Measurements from ENCODE around the gene SERPINA5. TPM values are rescaled to one million over a fixed set of nuclear protein-coding genes. Genes with fewer than 3 reads are reported as not detected.
"Not testable (repeated sequence)": the region's sequence is repeated elsewhere in the genome, so short reads cannot be mapped to it uniquely, and the experiment has no call there.

SERPINA5 gene
- total RNA-seq, 1 experiment from 2014 or later: 2.2 TPM

- intact Hi-C loops (cut with micrococcal nuclease; ENCODE audit: unreplicated experiment): no loop called here
- Mint-ChIP-seq H3K36me3 (ENCODE audit: insufficient read depth, unreplicated experiment) (peaks cover 5% of the 10 kb centered on the region), H3K4me1 (ENCODE audit: low read depth, unreplicated experiment) (peaks cover 27% of the 10 kb centered on the region), H3K27me3 (ENCODE audit: insufficient read depth, unreplicated experiment) (no peaks in the 10 kb centered on the region), H3K4me3 (ENCODE audit: unreplicated experiment) (no peak overlapping the region), H3K9me3 (ENCODE audit: unreplicated experiment) (no peaks in the 10 kb centered on the region), H3K27ac (ENCODE audit: unreplicated experiment) (no peak overlapping the region)
- Histone ChIP-seq H3K27me3 (replicated peaks; ENCODE audit: control insufficient read depth, insufficient read depth, low read length) (no peaks in the 10 kb centered on the region), H3K4me1 (peaks cover 45% of the 10 kb centered on the region), H3K4me3 (ENCODE audit: low read depth, low read length) (no peak overlapping the region), H3K9me3 (no peaks in the 10 kb centered on the region), H3K36me3 (ENCODE audit: control insufficient read depth, insufficient read depth, low read length) (no peaks in the 10 kb centered on the region)
- TF ChIP-seq CTCF (IDR thresholded peaks at IDR 0.05; ENCODE audit: insufficient read depth in 1 of 2, low read depth in 1 of 2, low read length in 1 of 2, severe bottlenecking in 1 of 2, unreplicated experiment in 1 of 2): no peak
- BruUV-seq (replicated peaks): no TSS peak
- POLR2A ChIA-PET: no interaction called here
- no peak for DNase-seq
- CTCF ChIA-PET: interaction anchor here (0.9 kb wide), 1 partner anchor 21 kb away, joined by 3 read pairs; no protein-coding TSS in a partner anchor
Observed at GRCh38 chr14:94602722-94603121, 21.5 kb downstream of the SERPINA5 start.

GRCh38 chr14:94605361-94605760 lies 24.1 kb downstream of the SERPINA5 start:
- Mint-ChIP-seq H3K27me3 (ENCODE audit: insufficient read depth, unreplicated experiment) (no peaks in the 10 kb centered on the region), H3K4me1 (ENCODE audit: low read depth, unreplicated experiment) (peaks cover 10% of the 10 kb centered on the region), H3K9me3 (ENCODE audit: unreplicated experiment) (no peaks in the 10 kb centered on the region), H3K27ac (ENCODE audit: unreplicated experiment) (no peak overlapping the region), H3K36me3 (ENCODE audit: insufficient read depth, unreplicated experiment) (peaks cover 5% of the 10 kb centered on the region), H3K4me3 (ENCODE audit: unreplicated experiment) (no peak overlapping the region)
- H3K4me1 ChIP-seq: peaks cover 24% of the 10 kb centered on the region
- H3K36me3 ChIP-seq (ENCODE audit: control insufficient read depth, insufficient read depth, low read length): no peaks in the 10 kb centered on the region
- ChIA-PET CTCF (no interaction called here), POLR2A (no interaction called here)
- BruUV-seq (replicated peaks): no TSS peak
- TF ChIP-seq CTCF (IDR thresholded peaks at IDR 0.05; ENCODE audit: insufficient read depth in 1 of 2, low read depth in 1 of 2, low read length in 1 of 2, severe bottlenecking in 1 of 2, unreplicated experiment in 1 of 2): no peak
- no peaks in the 10 kb centered on the region for H3K9me3 ChIP-seq
- H3K27me3 ChIP-seq (replicated peaks; ENCODE audit: control insufficient read depth, insufficient read depth, low read length): no peaks in the 10 kb centered on the region
- no peak overlapping the region for H3K4me3 ChIP-seq (ENCODE audit: low read depth, low read length)
- intact Hi-C loops (cut with micrococcal nuclease; ENCODE audit: unreplicated experiment): no loop called here
- no peak for DNase-seq

- H3K9me3 ChIP-seq; H3K4me1 Mint-ChIP-seq (ENCODE audit: low read depth, unreplicated experiment); CTCF ChIA-PET; H3K36me3 ChIP-seq (ENCODE audit: control insufficient read depth, insufficient read depth, low read length); H3K27me3 Mint-ChIP-seq (ENCODE audit: insufficient read depth, unreplicated experiment); H3K9me3 Mint-ChIP-seq (ENCODE audit: unreplicated experiment); intact Hi-C loops (cut with micrococcal nuclease; ENCODE audit: unreplicated experiment); H3K27ac Mint-ChIP-seq (ENCODE audit: unreplicated experiment); H3K36me3 Mint-ChIP-seq (ENCODE audit: insufficient read depth, unreplicated experiment); H3K4me3 ChIP-seq (ENCODE audit: low read depth, low read length); DNase-seq; BruUV-seq (replicated peaks); POLR2A ChIA-PET; H3K4me3 Mint-ChIP-seq (ENCODE audit: unreplicated experiment); H3K27me3 ChIP-seq (replicated peaks; ENCODE audit: control insufficient read depth, insufficient read depth, low read length): not testable (repeated sequence)
- H3K4me1 ChIP-seq: peaks cover 17% of the 10 kb centered on the region
Observed at GRCh38 chr14:94608966-94609365, 27.7 kb downstream of the SERPINA5 start.

GRCh38 chr14:94611179-94611578 lies 30.0 kb downstream of the SERPINA5 start:
- Histone ChIP-seq H3K9me3 (no peaks in the 10 kb centered on the region), H3K4me3 (ENCODE audit: low read depth, low read length) (no peak overlapping the region), H3K36me3 (ENCODE audit: control insufficient read depth, insufficient read depth, low read length) (no peaks in the 10 kb centered on the region), H3K4me1 (peaks cover 17% of the 10 kb centered on the region), H3K27me3 (replicated peaks; ENCODE audit: control insufficient read depth, insufficient read depth, low read length) (no peaks in the 10 kb centered on the region)
- Mint-ChIP-seq H3K36me3 (ENCODE audit: insufficient read depth, unreplicated experiment) (no peaks in the 10 kb centered on the region), H3K4me3 (ENCODE audit: unreplicated experiment) (no peak overlapping the region), H3K9me3 (ENCODE audit: unreplicated experiment) (peaks cover 3% of the 10 kb centered on the region), H3K27ac (ENCODE audit: unreplicated experiment) (no peak overlapping the region), H3K27me3 (ENCODE audit: insufficient read depth, unreplicated experiment) (no peaks in the 10 kb centered on the region), H3K4me1 (ENCODE audit: low read depth, unreplicated experiment) (no peaks in the 10 kb centered on the region)
- intact Hi-C loops (cut with micrococcal nuclease; ENCODE audit: unreplicated experiment): no loop called here
- BruUV-seq (replicated peaks): no TSS peak
- no peak for TF ChIP-seq CTCF (IDR thresholded peaks at IDR 0.05; ENCODE audit: insufficient read depth in 1 of 2, low read depth in 1 of 2, low read length in 1 of 2, severe bottlenecking in 1 of 2, unreplicated experiment in 1 of 2)
- CTCF ChIA-PET: interaction anchor here (0.7 to 0.9 kb wide), 2 partner anchors 50 to 184 kb away, joined by 5 read pairs; partner anchors contain the start of gene SERPINA4
- no peak for DNase-seq
- POLR2A ChIA-PET: no interaction called here
